ENCODE data around the gene SRCAP.

DNA sequence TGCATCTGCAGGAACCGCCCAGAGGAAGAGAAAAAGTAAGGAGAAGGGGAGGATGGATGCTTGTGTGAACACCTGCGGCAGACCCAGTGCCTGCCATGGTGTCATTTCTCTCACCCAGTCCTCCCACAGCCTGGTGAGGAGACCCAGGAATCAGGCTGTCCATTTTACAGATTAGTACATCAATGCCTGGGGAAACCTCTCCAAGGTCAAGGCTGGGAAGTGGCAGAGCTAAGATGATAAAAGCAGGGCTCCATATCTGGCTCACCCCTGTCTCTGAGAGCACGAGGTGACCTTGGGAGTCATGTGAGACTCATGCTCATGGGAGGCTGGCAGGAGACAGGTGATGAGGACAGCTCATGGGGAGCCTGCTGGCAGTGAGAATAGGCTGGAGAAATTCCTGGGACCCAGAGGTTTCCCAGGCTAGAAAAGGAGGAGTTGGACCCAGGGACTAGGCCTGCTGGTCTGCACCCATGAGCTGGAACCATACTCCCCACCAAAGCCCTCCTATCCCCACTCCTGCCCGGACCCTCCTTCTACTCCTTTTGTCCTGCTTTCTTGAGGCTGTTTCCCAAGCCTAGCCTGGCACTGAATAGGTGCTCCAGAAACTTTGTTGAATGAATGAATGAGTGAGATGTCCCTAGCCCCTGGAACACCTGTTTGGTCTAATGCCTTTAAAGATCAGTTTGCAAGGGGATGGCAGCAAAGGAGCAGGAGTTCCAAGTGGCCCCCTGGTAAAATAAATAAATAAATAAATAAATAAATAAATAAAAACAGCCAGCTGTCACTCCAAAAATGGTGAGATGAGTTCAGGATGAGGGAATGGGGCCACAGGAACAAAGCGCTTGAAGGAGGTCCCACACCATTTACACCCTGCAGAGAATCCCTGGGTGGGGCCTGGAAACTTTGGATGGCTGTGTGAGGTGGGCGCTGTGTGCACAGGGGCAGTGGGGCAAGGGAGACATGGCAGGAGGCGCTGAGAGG is 86.4 kb downstream of the SRCAP start:
- TF ChIP-seq POLR2AphosphoS5 (IDR thresholded peaks at IDR 0.05), result no peak
- TF ChIP-seq EP300 (IDR thresholded peaks at IDR 0.05), result no peak
- TF ChIP-seq, protein P1, sequence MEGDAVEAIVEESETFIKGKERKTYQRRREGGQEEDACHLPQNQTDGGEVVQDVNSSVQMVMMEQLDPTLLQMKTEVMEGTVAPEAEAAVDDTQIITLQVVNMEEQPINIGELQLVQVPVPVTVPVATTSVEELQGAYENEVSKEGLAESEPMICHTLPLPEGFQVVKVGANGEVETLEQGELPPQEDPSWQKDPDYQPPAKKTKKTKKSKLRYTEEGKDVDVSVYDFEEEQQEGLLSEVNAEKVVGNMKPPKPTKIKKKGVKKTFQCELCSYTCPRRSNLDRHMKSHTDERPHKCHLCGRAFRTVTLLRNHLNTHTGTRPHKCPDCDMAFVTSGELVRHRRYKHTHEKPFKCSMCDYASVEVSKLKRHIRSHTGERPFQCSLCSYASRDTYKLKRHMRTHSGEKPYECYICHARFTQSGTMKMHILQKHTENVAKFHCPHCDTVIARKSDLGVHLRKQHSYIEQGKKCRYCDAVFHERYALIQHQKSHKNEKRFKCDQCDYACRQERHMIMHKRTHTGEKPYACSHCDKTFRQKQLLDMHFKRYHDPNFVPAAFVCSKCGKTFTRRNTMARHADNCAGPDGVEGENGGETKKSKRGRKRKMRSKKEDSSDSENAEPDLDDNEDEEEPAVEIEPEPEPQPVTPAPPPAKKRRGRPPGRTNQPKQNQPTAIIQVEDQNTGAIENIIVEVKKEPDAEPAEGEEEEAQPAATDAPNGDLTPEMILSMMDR (IDR thresholded peaks at IDR 0.05), result no peak
- TF ChIP-seq POLR2A (IDR thresholded peaks at IDR 0.05; ENCODE audit: low read depth), result no peak

All from esophagus muscularis mucosa (tissue), 4 donors.